ENCODE measurements around the gene OXSR1. TPM values are rescaled to one million over a fixed set of nuclear protein-coding genes. Genes with fewer than 3 reads are reported as not detected.

The OXSR1 gene
- total RNA-seq, 1 experiment from 2014 or later, result 35.1 TPM

DNA sequence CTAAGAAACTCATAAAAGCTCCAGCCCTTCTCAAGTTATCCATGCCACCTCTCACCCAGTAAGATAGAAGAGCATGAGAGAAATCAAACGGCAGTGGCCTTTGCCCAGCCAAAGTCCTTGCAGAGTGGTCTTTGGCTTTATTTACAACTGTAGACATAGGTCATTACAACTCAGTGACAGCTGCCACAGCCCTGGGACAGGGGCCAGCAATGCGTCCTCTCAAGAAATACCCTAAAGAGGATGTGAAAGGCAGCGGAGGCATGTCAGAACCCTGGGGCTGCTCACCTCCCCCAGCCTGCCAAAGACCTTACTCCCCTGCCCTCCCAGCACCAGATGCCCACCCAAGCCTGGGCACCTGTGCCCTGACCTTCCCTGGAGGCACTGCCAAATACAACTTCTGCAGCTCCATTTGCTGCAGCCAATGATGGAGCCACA, 34.7 kb upstream of the OXSR1 start:
- Histone ChIP-seq H3K27ac (ENCODE audit: low read depth, low read length) (no peak overlapping the region), H3K9me3 (ENCODE audit: control insufficient read depth in 1 of 2, insufficient read depth in 1 of 2, low read depth in 1 of 2, low read length in 2 of 2) (no peaks in the 10 kb centered on the region), H3K9me2 (ENCODE audit: insufficient read depth) (no peaks in the 10 kb centered on the region), H3K4me3 (replicated peaks in 1 of 2; ENCODE audit: low read depth in 1 of 2, low read length in 2 of 2) (no peak overlapping the region), H4K20me1 (ENCODE audit: insufficient read depth) (no peaks in the 10 kb centered on the region), H3K27me3 (ENCODE audit: insufficient read depth, low read length) (no peaks in the 10 kb centered on the region), H2AFZ (ENCODE audit: low read depth, low read length, poor library complexity, severe bottlenecking) (no peak overlapping the region), H3K4me1 (ENCODE audit: control insufficient read depth in 1 of 2, insufficient read depth in 2 of 2, low read length in 2 of 2) (peaks cover 22 to 27% of the 10 kb centered on the region in 2 experiments), H3K9ac (ENCODE audit: low read length) (no peak overlapping the region), H3K4me2 (ENCODE audit: low read length) (no peak overlapping the region), H3K79me2 (ENCODE audit: insufficient read depth, low read length) (peaks cover 2% of the 10 kb centered on the region), H3K36me3 (ENCODE audit: control insufficient read depth in 1 of 2, insufficient read depth in 2 of 2, low read length in 2 of 2) (peaks cover 25 to 27% of the 10 kb centered on the region in 2 experiments; a peak in 3 of 4 replicates)
- ChIA-PET CTCF (no interaction called here), RAD21 (ENCODE audit: low non-redundant PET in 1 of 2, low total read pairs in 2 of 2, uncharacterized antibody in 2 of 2, unreplicated experiment in 2 of 2) (no interaction called here), POLR2A (no interaction called here)
- ATAC-seq, result no peak
- intact Hi-C loops (cut with micrococcal nuclease), result loop anchor here (2.0 to 10.0 kb wide), 5 partner anchors 117 to 352 kb away; partner anchors contain the start of genes ACVR2B and XYLB
- DNase-seq (ENCODE audit: low read depth, low spot score), result no peak
- TF ChIP-seq SRF (IDR thresholded peaks at IDR 0.05; ENCODE audit: low read depth), result no peak
- BruUV-seq (replicated peaks), result no TSS peak

DNA sequence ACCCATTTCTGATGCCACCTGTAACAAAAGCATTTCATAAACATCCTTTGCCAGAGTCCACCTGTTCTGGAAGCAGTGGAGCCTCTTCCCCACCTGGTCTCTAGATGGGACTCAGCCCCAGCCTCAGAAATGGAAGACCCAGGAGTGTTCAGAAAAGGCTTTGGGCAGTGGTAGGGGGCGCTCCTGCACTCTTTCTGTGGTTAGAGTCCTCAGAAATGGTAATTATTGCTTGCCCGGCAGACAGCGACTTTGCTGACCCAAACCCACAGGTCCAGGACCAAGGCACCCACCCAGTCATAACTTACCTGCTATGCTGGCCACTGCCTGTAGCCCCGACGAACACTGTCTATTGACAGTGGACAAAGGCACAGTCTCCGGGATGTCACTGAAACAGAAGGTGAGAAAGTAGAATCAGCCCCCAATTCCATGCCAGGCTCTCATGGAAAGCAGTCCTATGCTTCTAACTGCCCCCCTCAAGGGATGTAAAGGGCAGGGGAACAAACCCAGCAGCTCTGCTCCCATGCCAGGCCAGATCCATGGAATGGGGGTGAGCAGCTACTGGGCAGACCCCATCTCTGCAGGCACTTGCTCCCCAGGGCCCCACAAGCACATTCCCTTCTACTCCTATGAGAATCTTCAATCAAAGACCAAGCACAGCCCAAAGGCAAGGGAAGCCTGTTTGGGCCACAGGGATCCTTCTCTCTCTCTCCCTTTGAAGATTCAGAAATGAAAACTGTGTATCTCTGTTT, 33.5 kb upstream of the OXSR1 start:
- peak; percentile 58 for ATAC-seq
- Histone ChIP-seq H3K9ac (ENCODE audit: low read length) (no peak overlapping the region), H4K20me1 (ENCODE audit: insufficient read depth) (no peaks in the 10 kb centered on the region), H3K27ac (ENCODE audit: low read depth, low read length) (no peak overlapping the region), H3K36me3 (ENCODE audit: control insufficient read depth in 1 of 2, insufficient read depth in 2 of 2, low read length in 2 of 2) (peaks cover 16 to 17% of the 10 kb centered on the region in 2 experiments; a peak in 2 of 4 replicates), H3K4me1 (ENCODE audit: control insufficient read depth in 1 of 2, insufficient read depth in 2 of 2, low read length in 2 of 2) (peaks cover 22 to 33% of the 10 kb centered on the region in 2 experiments), H3K4me3 (replicated peaks in 1 of 2; ENCODE audit: low read depth in 1 of 2, low read length in 2 of 2) (no peak overlapping the region), H3K79me2 (ENCODE audit: insufficient read depth, low read length) (peaks cover 12% of the 10 kb centered on the region), H3K4me2 (ENCODE audit: low read length) (no peak overlapping the region), H3K27me3 (ENCODE audit: insufficient read depth, low read length) (no peaks in the 10 kb centered on the region), H3K9me2 (ENCODE audit: insufficient read depth) (no peaks in the 10 kb centered on the region), H2AFZ (ENCODE audit: low read depth, low read length, poor library complexity, severe bottlenecking) (no peak overlapping the region), H3K9me3 (ENCODE audit: control insufficient read depth in 1 of 2, insufficient read depth in 1 of 2, low read depth in 1 of 2, low read length in 2 of 2) (no peaks in the 10 kb centered on the region)
- ChIA-PET CTCF (interaction anchor here (1.1 to 1.3 kb wide), 2 partner anchors 128 to 166 kb away, joined by 4 read pairs; no protein-coding TSS in a partner anchor), RAD21 (ENCODE audit: low non-redundant PET in 1 of 2, low total read pairs in 2 of 2, uncharacterized antibody in 2 of 2, unreplicated experiment in 2 of 2) (no interaction called here), POLR2A (no interaction called here)
- TF ChIP-seq, protein P1, sequence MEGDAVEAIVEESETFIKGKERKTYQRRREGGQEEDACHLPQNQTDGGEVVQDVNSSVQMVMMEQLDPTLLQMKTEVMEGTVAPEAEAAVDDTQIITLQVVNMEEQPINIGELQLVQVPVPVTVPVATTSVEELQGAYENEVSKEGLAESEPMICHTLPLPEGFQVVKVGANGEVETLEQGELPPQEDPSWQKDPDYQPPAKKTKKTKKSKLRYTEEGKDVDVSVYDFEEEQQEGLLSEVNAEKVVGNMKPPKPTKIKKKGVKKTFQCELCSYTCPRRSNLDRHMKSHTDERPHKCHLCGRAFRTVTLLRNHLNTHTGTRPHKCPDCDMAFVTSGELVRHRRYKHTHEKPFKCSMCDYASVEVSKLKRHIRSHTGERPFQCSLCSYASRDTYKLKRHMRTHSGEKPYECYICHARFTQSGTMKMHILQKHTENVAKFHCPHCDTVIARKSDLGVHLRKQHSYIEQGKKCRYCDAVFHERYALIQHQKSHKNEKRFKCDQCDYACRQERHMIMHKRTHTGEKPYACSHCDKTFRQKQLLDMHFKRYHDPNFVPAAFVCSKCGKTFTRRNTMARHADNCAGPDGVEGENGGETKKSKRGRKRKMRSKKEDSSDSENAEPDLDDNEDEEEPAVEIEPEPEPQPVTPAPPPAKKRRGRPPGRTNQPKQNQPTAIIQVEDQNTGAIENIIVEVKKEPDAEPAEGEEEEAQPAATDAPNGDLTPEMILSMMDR (IDR thresholded peaks at IDR 0.05 in 2 of 3, conservative IDR thresholded peaks at IDR 0.05 in 1 of 3; ENCODE audit: borderline replicate concordance in 1 of 3, insufficient read depth in 1 of 3, low read depth in 2 of 3, low read length in 2 of 3), result peak in 2 of 3 experiments; percentile 52 to 64; a peak in 4 of 6 replicates
- peak; percentile 22 for TF ChIP-seq YY1 (IDR thresholded peaks at IDR 0.05; ENCODE audit: extremely low read depth, insufficient replicate concordance, low read depth, low read length)
- no peak for TF ChIP-seq CBX3 (IDR thresholded peaks at IDR 0.05; ENCODE audit: low read depth)
- no peak for DNase-seq (ENCODE audit: low read depth, low spot score)
- BruUV-seq (replicated peaks), result no TSS peak
- intact Hi-C loops (cut with micrococcal nuclease), result loop anchor here (2.0 to 10.0 kb wide), 5 partner anchors 116 to 351 kb away; partner anchors contain the start of genes ACVR2B and XYLB

Data from HCT116 (cell line).